ENCODE measurements around the gene ECI2. TPM values are rescaled to one million over a fixed set of nuclear protein-coding genes. Genes with fewer than 3 reads are reported as not detected.

Gene ECI2
- total RNA-seq, 1 donor from 2014 or later: 36.9 TPM

DNA sequence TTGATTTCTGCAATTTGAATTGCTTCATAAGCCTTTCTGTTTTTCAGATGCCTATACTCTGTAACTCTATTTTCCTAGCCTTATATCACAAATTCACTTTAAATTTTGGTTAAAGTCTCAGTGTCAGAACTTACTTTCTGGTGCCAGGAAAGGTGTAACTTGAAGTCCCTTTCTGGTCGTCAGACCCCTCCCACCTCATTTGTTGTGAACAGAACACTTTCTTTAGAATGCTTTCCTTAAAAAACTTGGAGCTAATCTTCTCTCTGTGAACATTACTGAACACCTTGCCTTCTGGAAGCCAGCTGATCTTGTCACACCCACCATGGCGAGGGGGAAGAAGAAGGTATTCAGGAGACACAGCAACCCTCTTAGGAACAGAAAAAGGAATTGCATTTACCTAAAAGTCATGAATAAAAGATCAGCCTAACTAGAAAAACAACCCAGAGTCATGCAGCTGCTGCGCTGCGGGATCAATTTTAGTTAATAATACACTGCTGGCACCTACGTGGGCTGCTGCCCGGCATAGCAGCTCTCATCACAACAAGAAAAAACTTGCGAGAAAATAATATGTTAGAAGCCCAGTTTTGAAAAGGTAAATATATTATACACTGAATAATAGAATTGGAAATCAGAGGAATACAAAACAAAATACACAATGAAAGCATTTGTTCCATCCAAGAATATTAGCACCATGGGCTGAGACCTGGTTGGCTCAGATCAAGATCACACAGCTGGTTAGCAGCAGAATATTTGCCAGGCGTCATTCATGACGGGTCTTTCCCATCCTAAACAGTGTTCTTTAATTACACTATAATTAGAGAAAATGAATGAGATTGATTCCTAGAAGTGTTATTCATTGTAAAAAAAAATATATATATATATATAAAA is 50.7 kb downstream of the ECI2 start:
- DNase-seq (ENCODE audit: low spot score): no peak
- Mint-ChIP-seq H3K4me1 (ENCODE audit: low read depth) (no peaks in the 10 kb centered on the region), H3K36me3 (ENCODE audit: low read depth) (no peaks in the 10 kb centered on the region), H3K27ac (no peak overlapping the region), H3K9me3 (no peaks in the 10 kb centered on the region), H3K4me3 (ENCODE audit: low read depth) (no peak overlapping the region), H3K27me3 (ENCODE audit: low read depth) (peaks cover 6% of the 10 kb centered on the region)
- intact Hi-C loops (cut with micrococcal nuclease): no loop called here

DNA sequence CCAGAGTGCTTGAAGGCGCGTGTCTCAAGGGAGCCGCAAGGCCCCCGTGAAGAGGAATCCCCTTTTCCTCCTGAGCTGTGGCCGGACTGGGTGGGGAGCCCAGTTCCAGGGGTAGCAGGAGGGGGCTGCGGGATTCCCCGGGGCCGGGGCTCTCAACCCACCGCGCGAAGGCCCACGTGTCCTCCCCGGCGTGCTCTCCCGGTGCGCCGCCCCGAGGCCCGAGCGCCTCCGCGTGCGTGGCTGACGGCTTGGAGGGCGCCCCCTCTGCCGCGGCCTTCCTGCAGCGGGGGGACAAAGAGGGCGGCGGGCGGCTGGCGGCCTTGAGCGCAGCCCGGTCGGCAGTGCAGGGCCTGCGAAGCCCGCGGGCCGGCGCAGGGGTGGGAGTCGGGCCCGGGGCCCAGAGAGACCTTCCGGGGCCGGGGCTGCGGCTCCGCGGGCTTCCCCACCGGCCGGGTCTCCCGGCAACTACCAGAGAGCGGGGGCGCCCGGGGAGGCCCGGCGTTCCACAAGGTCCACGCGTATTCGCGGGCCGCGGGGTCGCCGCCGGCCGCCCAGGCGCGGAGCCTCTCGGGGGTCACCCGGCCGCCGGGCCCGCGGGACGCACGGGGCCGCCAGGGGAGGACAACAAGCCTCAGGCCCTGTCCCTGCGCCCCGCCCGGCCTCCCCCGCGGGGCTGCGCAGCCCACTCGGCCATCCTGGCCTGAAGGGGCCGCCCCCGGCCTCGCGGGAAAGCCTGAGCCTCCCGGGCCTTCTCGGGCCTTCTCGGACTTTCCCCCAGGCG is 56.5 kb downstream of the ECI2 start, which contains the start of gene FAM217A:
Gene FAM217A, minus strand, starts transcription at position 447 of the 781 bp plus-strand sequence. CDS start 1,723 bp downstream, outside the sequence.
- DNase-seq (ENCODE audit: low spot score): no peak
- Mint-ChIP-seq H3K27ac (no peak within 1 kb of the TSS), H3K9me3 (no peaks in the 10 kb centered on the region), H3K4me3 (ENCODE audit: low read depth) (no peak within 1 kb of the TSS), H3K27me3 (ENCODE audit: low read depth) (peaks cover 10% of the 10 kb centered on the region), H3K36me3 (ENCODE audit: low read depth) (no peaks in the 10 kb centered on the region), H3K4me1 (ENCODE audit: low read depth) (no peaks in the 10 kb centered on the region)
- intact Hi-C loops (cut with micrococcal nuclease): no loop called here

DNA sequence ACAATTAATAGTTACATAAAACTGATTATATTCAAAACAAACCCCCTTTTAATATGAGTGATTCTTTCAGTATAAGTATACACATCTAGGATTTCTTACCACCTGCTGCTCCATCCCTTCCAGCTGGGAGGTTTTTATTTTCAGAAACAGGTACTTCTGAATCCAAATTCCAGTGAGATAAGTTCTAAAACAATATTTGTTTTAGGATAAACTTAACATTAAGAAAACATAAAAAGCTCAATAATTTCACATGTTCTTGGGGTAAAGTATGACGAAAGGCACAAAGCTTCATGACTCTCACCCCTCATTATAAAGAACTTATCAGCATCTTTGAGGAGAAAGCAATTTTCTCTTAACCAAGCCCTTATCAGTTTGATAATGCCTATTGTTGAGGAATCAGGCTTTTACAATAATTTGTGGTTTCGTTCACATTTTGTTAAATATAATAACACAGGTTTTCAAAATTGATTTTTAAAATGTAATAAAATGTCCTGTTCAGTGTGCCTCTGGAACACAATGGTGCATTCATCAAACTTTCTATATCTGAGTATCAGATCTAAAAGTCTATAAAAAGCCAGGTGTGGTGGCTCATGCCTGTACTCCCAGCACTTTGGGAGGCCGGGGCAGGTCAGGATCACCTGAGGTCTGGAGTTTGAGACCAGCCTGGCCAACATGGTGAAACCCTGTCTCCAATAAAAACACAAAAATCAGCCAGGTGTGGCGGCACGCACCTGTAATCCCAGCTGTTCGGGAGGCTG is 60.7 kb downstream of the ECI2 start:
- intact Hi-C loops (cut with micrococcal nuclease): no loop called here
- no peaks in the 10 kb centered on the region for H3K9me3 Mint-ChIP-seq
- H3K36me3 Mint-ChIP-seq (ENCODE audit: low read depth): no peaks in the 10 kb centered on the region
- H3K27ac Mint-ChIP-seq: no peak overlapping the region
- H3K4me1 Mint-ChIP-seq (ENCODE audit: low read depth): peaks cover 2% of the 10 kb centered on the region
- H3K4me3 Mint-ChIP-seq (ENCODE audit: low read depth): no peak overlapping the region
- no peak for DNase-seq (ENCODE audit: low spot score)
- peaks cover 7% of the 10 kb centered on the region for H3K27me3 Mint-ChIP-seq (ENCODE audit: low read depth)

DNA sequence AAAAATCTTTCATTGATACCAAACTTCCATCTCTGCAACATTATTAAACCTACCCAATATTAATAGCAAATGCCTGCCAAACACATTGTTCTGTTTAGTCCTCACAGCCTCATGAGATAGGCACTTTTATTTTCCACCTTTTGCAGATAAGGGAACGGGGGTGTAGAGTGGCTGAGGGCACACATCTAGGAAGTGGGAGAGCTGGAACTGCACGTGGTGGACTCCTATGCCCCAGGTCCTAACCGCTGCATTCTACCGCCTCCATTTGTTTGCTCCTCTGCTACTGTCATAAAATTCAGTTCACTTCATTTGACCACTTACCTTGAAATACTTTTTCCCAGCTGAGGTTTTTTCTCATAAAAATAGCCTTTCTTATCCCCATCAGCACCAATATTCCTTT is 64.0 kb downstream of the ECI2 start:
- H3K4me1 Mint-ChIP-seq (ENCODE audit: low read depth): peaks cover 9% of the 10 kb centered on the region
- H3K4me3 Mint-ChIP-seq (ENCODE audit: low read depth): no peak overlapping the region
- intact Hi-C loops (cut with micrococcal nuclease): no loop called here
- H3K27me3 Mint-ChIP-seq (ENCODE audit: low read depth): no peaks in the 10 kb centered on the region
- H3K9me3 Mint-ChIP-seq: no peaks in the 10 kb centered on the region
- no peak overlapping the region for H3K27ac Mint-ChIP-seq
- DNase-seq (ENCODE audit: low spot score): no peak
- peaks cover 4% of the 10 kb centered on the region for H3K36me3 Mint-ChIP-seq (ENCODE audit: low read depth)

DNA sequence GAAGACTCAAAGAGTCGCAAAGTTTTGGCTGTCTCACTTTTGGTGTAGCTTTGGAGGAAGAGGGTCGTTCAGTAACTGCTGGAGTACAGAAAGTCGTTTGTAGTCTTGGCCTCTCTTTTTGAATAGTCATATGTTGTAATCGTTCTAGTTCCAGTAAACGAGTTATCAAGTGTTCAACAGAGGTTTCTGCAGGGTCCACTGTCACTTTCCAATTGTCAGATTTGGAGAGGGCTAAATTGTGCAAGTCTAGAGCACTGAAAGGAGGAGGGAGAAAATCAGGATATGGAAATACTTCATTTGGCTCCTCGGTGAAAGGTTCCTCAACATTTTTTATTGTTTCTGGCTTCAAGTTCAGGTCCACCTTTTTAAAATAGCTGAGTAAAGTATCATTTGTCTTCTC is 66.2 kb downstream of the ECI2 start:
- intact Hi-C loops (cut with micrococcal nuclease): no loop called here
- DNase-seq (ENCODE audit: low spot score): no peak
- peaks cover 23% of the 10 kb centered on the region for H3K36me3 Mint-ChIP-seq (ENCODE audit: low read depth)
- no peaks in the 10 kb centered on the region for H3K9me3 Mint-ChIP-seq
- H3K4me3 Mint-ChIP-seq (ENCODE audit: low read depth): no peak overlapping the region
- H3K27me3 Mint-ChIP-seq (ENCODE audit: low read depth): no peaks in the 10 kb centered on the region
- no peak overlapping the region for H3K27ac Mint-ChIP-seq
- H3K4me1 Mint-ChIP-seq (ENCODE audit: low read depth): peaks cover 12% of the 10 kb centered on the region

DNA sequence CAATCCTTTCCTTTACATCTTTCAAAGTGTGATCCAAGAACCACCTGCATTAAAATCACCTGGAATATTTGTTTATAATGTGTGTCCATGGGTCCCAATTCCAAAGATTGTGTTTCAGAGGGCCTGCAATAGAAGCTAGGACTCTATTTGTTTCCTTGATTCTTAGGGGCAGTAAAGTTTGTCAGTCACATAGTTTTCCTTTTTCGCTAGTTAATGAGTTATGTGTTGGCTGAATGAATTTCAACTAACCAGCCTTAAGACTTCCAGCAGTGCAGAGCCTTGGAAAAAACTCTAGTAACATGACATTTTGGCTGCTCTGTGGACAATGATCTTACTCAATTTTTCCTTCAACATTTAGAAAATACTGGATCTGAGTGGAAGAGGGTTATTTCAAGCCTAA is 67.7 kb downstream of the ECI2 start:
- Mint-ChIP-seq H3K4me1 (ENCODE audit: low read depth) (peaks cover 14% of the 10 kb centered on the region), H3K9me3 (no peaks in the 10 kb centered on the region), H3K4me3 (ENCODE audit: low read depth) (no peak overlapping the region), H3K27ac (no peak overlapping the region), H3K27me3 (ENCODE audit: low read depth) (no peaks in the 10 kb centered on the region), H3K36me3 (ENCODE audit: low read depth) (peaks cover 39% of the 10 kb centered on the region)
- intact Hi-C loops (cut with micrococcal nuclease): no loop called here
- no peak for DNase-seq (ENCODE audit: low spot score)

DNA sequence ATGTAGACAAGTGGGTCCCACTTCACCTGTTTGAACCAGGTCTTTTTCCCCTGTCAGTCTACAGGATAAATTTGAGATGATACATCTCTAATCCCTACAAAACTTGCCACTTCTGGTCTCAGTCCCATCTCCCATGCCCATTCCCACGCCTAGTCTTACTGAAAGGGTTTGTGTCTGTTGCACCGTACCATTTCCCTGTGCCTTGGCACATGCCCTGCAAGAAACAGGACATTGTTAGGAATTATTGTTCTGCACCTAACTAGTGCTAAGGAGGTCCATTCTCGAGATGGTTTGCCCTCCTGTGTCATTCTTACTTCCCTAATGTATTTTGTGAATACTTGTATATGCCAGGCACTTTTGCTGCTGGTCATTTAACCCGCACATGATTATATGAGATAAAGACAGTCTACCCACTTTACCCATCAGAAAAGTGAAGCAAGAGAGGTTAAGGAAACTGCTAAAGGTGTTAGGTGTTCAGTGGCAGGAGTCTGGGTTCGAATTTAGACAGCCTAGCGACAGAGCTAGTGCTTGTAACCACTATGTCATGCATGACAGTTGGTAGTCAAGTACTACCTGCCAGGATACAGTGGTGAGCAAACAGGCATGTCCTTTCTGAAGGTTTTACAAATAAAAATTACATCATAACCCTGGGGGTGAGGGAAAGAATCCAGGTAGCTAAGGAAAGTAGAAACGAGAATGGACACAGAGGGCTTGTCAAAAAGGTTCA is 69.2 kb downstream of the ECI2 start:
- intact Hi-C loops (cut with micrococcal nuclease): no loop called here
- no peak overlapping the region for H3K4me3 Mint-ChIP-seq (ENCODE audit: low read depth)

More for the DNA sequence above, 69.2 kb downstream of the ECI2 start:
- Mint-ChIP-seq H3K4me1 (ENCODE audit: low read depth) (peaks cover 15% of the 10 kb centered on the region), H3K9me3 (no peaks in the 10 kb centered on the region), H3K27ac (peak overlapping the region; percentile 40), H3K27me3 (ENCODE audit: low read depth) (no peaks in the 10 kb centered on the region), H3K36me3 (ENCODE audit: low read depth) (peaks cover 52% of the 10 kb centered on the region)
- no peak for DNase-seq (ENCODE audit: low spot score)

Other genes with a start within 250 kb of the ECI2 start
- gene FAM217A, start 56.4 kb downstream of the ECI2 start, total RNA-seq: not detected in 2 replicates